ENCODE data around the gene LARP4.
A peak's percentile ranks its signal among the peaks of the same experiment; 100 is the strongest.
"Not testable (repeated sequence)": the region's sequence is repeated elsewhere in the genome, so short reads cannot be mapped to it uniquely, and the experiment has no call there.

Gene LARP4

GRCh38 chr12:50452795-50453194 is 52.1 kb downstream of the LARP4 start:
- Histone ChIP-seq H3K27me3 (ENCODE audit: control insufficient read depth, insufficient read depth, low read length) (no peaks in the 10 kb centered on the region), H3K9ac (ENCODE audit: low read length) (no peak overlapping the region), H3K27ac (ENCODE audit: low read depth, low read length) (no peak overlapping the region), H3K4me3 (ENCODE audit: low read length) (no peak overlapping the region), H3K36me3 (ENCODE audit: control insufficient read depth, insufficient read depth, low read length) (peaks cover 6% of the 10 kb centered on the region), H3K4me1 (ENCODE audit: control insufficient read depth, insufficient read depth, low read length) (no peaks in the 10 kb centered on the region)

GRCh38 chr12:50453872-50454271 is 53.2 kb downstream of the LARP4 start:
- peaks cover 4% of the 10 kb centered on the region for H3K36me3 ChIP-seq (ENCODE audit: control insufficient read depth, insufficient read depth, low read length)
- H3K27me3 ChIP-seq (ENCODE audit: control insufficient read depth, insufficient read depth, low read length), result no peaks in the 10 kb centered on the region
- no peak overlapping the region for H3K9ac ChIP-seq (ENCODE audit: low read length)
- no peak overlapping the region for H3K4me3 ChIP-seq (ENCODE audit: low read length)
- no peak overlapping the region for H3K27ac ChIP-seq (ENCODE audit: low read depth, low read length)
- no peaks in the 10 kb centered on the region for H3K4me1 ChIP-seq (ENCODE audit: control insufficient read depth, insufficient read depth, low read length)

DNA sequence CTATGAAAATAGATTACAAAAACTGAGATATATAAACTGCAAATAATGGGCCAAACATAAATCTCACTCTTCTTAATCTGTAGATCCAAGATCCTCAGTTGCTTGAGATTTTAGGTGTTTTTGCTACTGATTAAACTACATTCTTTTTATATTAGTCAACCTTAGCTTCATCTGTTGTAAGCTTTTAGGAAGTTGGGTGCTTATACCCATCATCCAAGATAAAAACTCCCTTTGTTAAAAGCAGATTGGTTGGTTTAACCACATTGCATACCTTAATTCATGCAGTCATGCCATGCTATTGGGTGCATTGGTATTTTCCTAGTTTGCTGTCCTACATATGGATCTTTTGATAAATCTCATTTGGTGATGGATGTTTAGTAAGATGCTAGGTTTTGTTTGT is 57.9 kb downstream of the LARP4 start:
- H3K9ac ChIP-seq (ENCODE audit: low read length), result no peak overlapping the region
- peaks cover 8% of the 10 kb centered on the region for H3K36me3 ChIP-seq (ENCODE audit: control insufficient read depth, insufficient read depth, low read length)
- no peak overlapping the region for H3K4me3 ChIP-seq (ENCODE audit: low read length)
- H3K27me3 ChIP-seq (ENCODE audit: control insufficient read depth, insufficient read depth, low read length), result no peaks in the 10 kb centered on the region
- H3K27ac ChIP-seq (ENCODE audit: low read depth, low read length), result no peak overlapping the region
- no peaks in the 10 kb centered on the region for H3K4me1 ChIP-seq (ENCODE audit: control insufficient read depth, insufficient read depth, low read length)

GRCh38 chr12:50467439-50467838 is 66.8 kb downstream of the LARP4 start:
- H3K4me1 ChIP-seq (ENCODE audit: control insufficient read depth, insufficient read depth, low read length), result no peaks in the 10 kb centered on the region
- H3K36me3 ChIP-seq (ENCODE audit: control insufficient read depth, insufficient read depth, low read length), result peaks cover 4% of the 10 kb centered on the region
- H3K27me3 ChIP-seq (ENCODE audit: control insufficient read depth, insufficient read depth, low read length), result no peaks in the 10 kb centered on the region
- no peak overlapping the region for H3K9ac ChIP-seq (ENCODE audit: low read length)
- H3K4me3 ChIP-seq (ENCODE audit: low read length), result no peak overlapping the region
- H3K27ac ChIP-seq (ENCODE audit: low read depth, low read length), result no peak overlapping the region

DNA sequence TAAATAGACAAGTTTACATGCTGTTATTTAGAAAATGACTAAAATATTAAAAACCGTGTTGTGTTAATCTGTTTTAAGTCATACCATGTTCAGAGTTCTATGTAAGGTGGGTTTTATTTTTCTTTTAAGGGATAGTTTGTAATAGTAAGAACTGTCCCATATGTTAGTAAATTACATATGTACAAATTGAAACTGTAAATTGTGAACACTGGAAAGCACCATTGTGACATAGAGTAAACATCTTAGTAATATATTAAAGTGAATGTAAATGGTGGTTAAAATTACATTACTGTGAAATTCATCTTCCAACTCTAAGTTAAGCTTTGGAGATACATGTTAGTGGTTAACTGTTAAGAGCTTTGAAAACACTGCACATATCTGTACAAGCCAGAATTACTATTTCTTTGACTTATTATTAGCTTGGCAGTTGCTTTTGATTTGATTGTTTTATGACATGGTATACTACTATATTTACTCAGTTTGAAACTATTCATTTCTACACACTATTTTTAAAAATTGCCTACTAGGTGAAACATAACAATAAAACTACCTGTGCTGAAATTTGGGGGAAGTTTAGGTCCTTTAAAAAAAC is 76.7 kb downstream of the LARP4 start:
- H3K9ac ChIP-seq (ENCODE audit: low read length), result no peak overlapping the region
- no peak overlapping the region for H3K27ac ChIP-seq (ENCODE audit: low read depth, low read length)
- H3K4me1 ChIP-seq (ENCODE audit: control insufficient read depth, insufficient read depth, low read length), result no peaks in the 10 kb centered on the region
- peaks cover 8% of the 10 kb centered on the region for H3K36me3 ChIP-seq (ENCODE audit: control insufficient read depth, insufficient read depth, low read length)
- no peaks in the 10 kb centered on the region for H3K27me3 ChIP-seq (ENCODE audit: control insufficient read depth, insufficient read depth, low read length)
- no peak overlapping the region for H3K4me3 ChIP-seq (ENCODE audit: low read length)

DNA sequence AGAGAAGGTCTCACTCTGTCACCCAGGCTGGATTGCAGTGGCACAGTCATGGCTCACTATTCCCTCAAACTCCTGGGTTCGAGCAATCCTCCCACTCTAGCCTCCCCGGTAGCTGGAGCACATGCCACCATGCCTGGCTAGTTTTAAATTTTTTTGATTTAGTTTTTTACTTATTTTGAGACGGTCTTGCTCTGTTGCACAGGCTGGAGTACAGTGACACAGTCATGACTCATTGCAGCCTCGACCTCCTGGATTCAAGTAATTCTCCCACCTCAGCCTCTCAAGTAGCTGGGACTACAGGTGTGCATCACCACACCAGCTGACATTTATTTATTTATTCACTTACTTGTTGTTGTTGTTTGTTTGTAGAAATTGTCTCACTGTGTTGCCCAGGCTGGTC is 81.9 kb downstream of the LARP4 start:
- Histone ChIP-seq H3K27me3 (ENCODE audit: control insufficient read depth, insufficient read depth, low read length) (no peaks in the 10 kb centered on the region), H3K4me3 (ENCODE audit: low read length) (no peak overlapping the region), H3K9ac (ENCODE audit: low read length) (no peak overlapping the region), H3K36me3 (ENCODE audit: control insufficient read depth, insufficient read depth, low read length) (no peaks in the 10 kb centered on the region), H3K27ac (ENCODE audit: low read depth, low read length) (no peak overlapping the region), H3K4me1 (ENCODE audit: control insufficient read depth, insufficient read depth, low read length) (no peaks in the 10 kb centered on the region)

DNA sequence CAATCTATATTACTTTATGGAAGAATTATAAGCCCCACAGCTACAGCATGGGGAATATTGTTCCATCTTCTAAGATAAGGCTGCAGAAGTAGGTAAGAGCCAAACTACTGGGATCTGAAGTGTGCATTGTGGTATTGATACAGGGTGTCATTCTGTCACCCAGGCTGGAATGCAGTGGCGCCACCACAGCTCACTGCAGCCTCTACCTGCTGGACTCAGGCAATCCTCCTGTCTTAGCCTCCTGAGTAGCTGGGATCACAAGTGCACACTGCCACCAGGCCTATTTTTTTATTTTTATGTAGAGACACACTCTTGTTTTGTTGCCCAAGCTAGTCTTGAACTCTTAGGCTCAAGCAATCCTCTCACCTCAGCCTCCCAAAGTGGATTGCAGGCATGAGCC is 82.8 kb downstream of the LARP4 start:
- H3K4me1 ChIP-seq (ENCODE audit: control insufficient read depth, insufficient read depth, low read length), result no peaks in the 10 kb centered on the region
- H3K27ac ChIP-seq (ENCODE audit: low read depth, low read length), result no peak overlapping the region
- H3K4me3 ChIP-seq (ENCODE audit: low read length), result no peak overlapping the region
- no peaks in the 10 kb centered on the region for H3K27me3 ChIP-seq (ENCODE audit: control insufficient read depth, insufficient read depth, low read length)
- no peaks in the 10 kb centered on the region for H3K36me3 ChIP-seq (ENCODE audit: control insufficient read depth, insufficient read depth, low read length)
- no peak overlapping the region for H3K9ac ChIP-seq (ENCODE audit: low read length)

GRCh38 chr12:50488801-50489200 is 88.1 kb downstream of the LARP4 start:
- H3K4me1 ChIP-seq (ENCODE audit: control insufficient read depth, insufficient read depth, low read length), result no peaks in the 10 kb centered on the region
- no peaks in the 10 kb centered on the region for H3K36me3 ChIP-seq (ENCODE audit: control insufficient read depth, insufficient read depth, low read length)
- H3K27ac ChIP-seq (ENCODE audit: low read depth, low read length), result no peak overlapping the region
- H3K9ac ChIP-seq (ENCODE audit: low read length), result no peak overlapping the region
- H3K4me3 ChIP-seq (ENCODE audit: low read length), result no peak overlapping the region
- H3K27me3 ChIP-seq (ENCODE audit: control insufficient read depth, insufficient read depth, low read length), result no peaks in the 10 kb centered on the region

- not testable (repeated sequence) for H3K36me3 ChIP-seq (ENCODE audit: control insufficient read depth, insufficient read depth, low read length); H3K27me3 ChIP-seq (ENCODE audit: control insufficient read depth, insufficient read depth, low read length); H3K9ac ChIP-seq (ENCODE audit: low read length); H3K27ac ChIP-seq (ENCODE audit: low read depth, low read length); H3K4me3 ChIP-seq (ENCODE audit: low read length); H3K4me1 ChIP-seq (ENCODE audit: control insufficient read depth, insufficient read depth, low read length)
Measured at GRCh38 chr12:50498119-50498518, 97.4 kb downstream of the LARP4 start.

DNA sequence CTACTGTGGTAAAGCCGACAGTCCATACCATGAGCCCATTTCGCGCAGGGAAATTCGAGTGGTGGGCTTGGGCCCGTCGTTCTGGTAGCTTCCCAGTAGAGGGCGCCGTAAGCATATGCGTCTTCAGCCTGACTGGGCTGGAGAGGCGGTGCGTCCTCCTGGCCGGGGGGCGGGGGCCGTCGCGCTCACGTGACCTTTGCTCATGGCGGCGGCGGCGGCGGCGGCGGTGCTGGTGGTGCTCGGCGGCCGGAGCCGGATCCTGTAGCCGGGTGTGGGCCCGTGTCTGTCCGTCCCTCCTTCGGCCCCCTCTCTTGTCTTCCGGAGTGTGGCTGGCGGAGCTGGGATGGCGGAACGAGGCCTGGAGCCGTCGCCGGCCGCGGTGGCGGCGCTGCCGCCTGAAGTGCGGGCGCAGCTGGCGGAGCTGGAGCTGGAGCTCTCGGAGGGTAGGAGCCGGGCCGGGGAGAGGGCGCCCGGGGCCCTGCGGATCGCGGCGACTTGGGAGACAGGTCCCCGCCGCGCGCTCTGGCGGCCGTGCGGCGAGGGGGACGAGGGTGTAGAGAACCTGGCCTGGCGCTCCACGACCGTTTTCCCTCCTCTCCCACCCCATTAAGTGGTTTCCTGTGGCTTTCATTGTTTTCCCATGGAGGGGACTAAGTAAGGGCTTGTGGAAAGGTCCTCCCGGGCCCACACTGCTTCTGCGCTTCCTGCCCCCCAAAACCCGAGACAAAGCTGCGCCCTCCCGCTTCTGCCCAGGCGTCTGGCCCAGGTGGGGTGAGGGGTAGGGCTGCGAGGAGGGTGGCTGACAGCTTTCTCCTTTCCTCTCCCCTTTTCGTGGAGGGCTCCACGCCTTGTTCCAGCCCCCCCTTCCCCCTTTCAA is 104.4 kb downstream of the LARP4 start, which contains the start of gene DIP2B:
DIP2B (plus strand) TSS at position 188 of the 877 bp plus-strand sequence; CDS start at position 344, 156 bp downstream.
- Histone ChIP-seq H3K4me1 (ENCODE audit: control insufficient read depth, insufficient read depth, low read length) (peaks cover 8% of the 10 kb centered on the region), H3K27ac (ENCODE audit: low read depth, low read length) (peak within 1 kb of the TSS; percentile 88), H3K36me3 (ENCODE audit: control insufficient read depth, insufficient read depth, low read length) (no peaks in the 10 kb centered on the region)

GRCh38 chr12:50505675-50506530 is 105.2 kb downstream of the LARP4 start:
- Histone ChIP-seq H3K27me3 (ENCODE audit: control insufficient read depth, insufficient read depth, low read length) (no peaks in the 10 kb centered on the region), H3K27ac (ENCODE audit: low read depth, low read length) (peak overlapping the region; percentile 88), H3K9ac (ENCODE audit: low read length) (peak overlapping the region; percentile 28), H3K4me3 (ENCODE audit: low read length) (peak overlapping the region; percentile 71), H3K4me1 (ENCODE audit: control insufficient read depth, insufficient read depth, low read length) (peaks cover 8% of the 10 kb centered on the region), H3K36me3 (ENCODE audit: control insufficient read depth, insufficient read depth, low read length) (no peaks in the 10 kb centered on the region)

More for the DNA sequence above, 104.4 kb downstream of the LARP4 start, which contains the start of gene DIP2B:
- H3K4me3 ChIP-seq (ENCODE audit: low read length), result peak within 1 kb of the TSS; percentile 71
- peak within 1 kb of the TSS; percentile 28 for H3K9ac ChIP-seq (ENCODE audit: low read length)
- H3K27me3 ChIP-seq (ENCODE audit: control insufficient read depth, insufficient read depth, low read length), result no peaks in the 10 kb centered on the region

- Histone ChIP-seq H3K4me3 (ENCODE audit: low read length) (peak overlapping the region; percentile 36), H3K4me1 (ENCODE audit: control insufficient read depth, insufficient read depth, low read length) (peaks cover 8% of the 10 kb centered on the region), H3K9ac (ENCODE audit: low read length) (no peak overlapping the region), H3K27me3 (ENCODE audit: control insufficient read depth, insufficient read depth, low read length) (no peaks in the 10 kb centered on the region), H3K36me3 (ENCODE audit: control insufficient read depth, insufficient read depth, low read length) (no peaks in the 10 kb centered on the region), H3K27ac (ENCODE audit: low read depth, low read length) (no peak overlapping the region)
Measured at GRCh38 chr12:50506753-50507473, 106.2 kb downstream of the LARP4 start.

Measured in rectal smooth muscle tissue (tissue), 1 donor.